ENCODE measurements around the gene RTCA.

- TF ChIP-seq CTCF (IDR thresholded peaks at IDR 0.05) (no peak), EZH2 (IDR thresholded peaks at IDR 0.05) (no peak), EZH2phosphoT487 (IDR thresholded peaks at IDR 0.05) (no peak)
Measured at GRCh38 chr1:100320311-100321099, 54.5 kb downstream of the RTCA start.

Data from neural progenitor cell (in vitro differentiated cells).